GM12873 (cell line): ENCODE data around the gene CTDSP1.

ENCODE experiments used
- CTCF ChIP-seq: IDR thresholded peaks from 2 replicates; pipeline ENCODE4 v1.5.1; 2012; ENCODE audit warnings: low read depth, mild to moderate bottlenecking, moderate library complexity, low read length, control low read depth; ENCODE audit not compliant: insufficient read depth; ENCODE audit errors: missing control alignments

Gene CTDSP1

GRCh38 chr2:218401890-218402289 is 2.2 kb downstream of the CTDSP1 start:
- TF ChIP-seq CTCF = no peak

DNA sequence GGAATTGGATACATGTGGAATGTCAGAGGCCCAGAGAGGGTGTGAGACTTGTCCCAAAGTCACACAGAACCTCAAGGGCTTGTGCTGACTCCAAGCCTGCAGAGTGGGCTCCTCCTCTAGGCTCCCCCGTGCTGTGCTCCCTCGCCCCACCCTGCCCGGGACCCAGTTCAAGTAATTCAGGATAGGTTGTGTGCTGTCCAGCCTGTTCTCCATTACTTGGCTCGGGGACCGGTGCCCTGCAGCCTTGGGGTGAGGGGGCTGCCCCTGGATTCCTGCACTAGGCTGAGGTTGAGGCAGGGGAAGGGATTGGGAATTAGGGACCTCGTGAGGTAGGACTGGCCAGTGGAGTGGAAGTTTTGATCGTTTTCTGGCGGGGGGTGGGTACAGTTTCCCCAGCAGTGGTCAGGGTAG is 2.8 kb downstream of the CTDSP1 start:
- TF ChIP-seq CTCF = no peak

GRCh38 chr2:218402911-218403411 is 3.3 kb downstream of the CTDSP1 start:
- no peak for TF ChIP-seq CTCF

- TF ChIP-seq CTCF = no peak
Measured at GRCh38 chr2:218403810-218404209, 4.1 kb downstream of the CTDSP1 start.

DNA sequence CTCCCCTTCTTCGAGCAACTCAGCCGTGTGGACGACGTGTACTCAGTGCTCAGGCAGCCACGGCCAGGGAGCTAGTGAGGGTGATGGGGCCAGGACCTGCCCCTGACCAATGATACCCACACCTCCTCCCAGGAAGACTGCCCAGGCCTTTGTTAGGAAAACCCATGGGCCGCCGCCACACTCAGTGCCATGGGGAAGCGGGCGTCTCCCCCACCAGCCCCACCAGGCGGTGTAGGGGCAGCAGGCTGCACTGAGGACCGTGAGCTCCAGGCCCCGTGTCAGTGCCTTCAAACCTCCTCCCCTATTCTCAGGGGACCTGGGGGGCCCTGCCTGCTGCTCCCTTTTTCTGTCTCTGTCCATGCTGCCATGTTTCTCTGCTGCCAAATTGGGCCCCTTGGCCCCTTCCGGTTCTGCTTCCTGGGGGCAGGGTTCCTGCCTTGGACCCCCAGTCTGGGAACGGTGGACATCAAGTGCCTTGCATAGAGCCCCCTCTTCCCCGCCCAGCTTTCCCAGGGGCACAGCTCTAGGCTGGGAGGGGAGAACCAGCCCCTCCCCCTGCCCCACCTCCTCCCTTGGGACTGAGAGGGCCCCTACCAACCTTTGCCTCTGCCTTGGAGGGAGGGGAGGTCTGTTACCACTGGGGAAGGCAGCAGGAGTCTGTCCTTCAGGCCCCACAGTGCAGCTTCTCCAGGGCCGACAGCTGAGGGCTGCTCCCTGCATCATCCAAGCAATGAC is 4.8 kb downstream of the CTDSP1 start:
- no peak for TF ChIP-seq CTCF

GRCh38 chr2:218405086-218405745 is 5.5 kb downstream of the CTDSP1 start:
- no peak for TF ChIP-seq CTCF

DNA sequence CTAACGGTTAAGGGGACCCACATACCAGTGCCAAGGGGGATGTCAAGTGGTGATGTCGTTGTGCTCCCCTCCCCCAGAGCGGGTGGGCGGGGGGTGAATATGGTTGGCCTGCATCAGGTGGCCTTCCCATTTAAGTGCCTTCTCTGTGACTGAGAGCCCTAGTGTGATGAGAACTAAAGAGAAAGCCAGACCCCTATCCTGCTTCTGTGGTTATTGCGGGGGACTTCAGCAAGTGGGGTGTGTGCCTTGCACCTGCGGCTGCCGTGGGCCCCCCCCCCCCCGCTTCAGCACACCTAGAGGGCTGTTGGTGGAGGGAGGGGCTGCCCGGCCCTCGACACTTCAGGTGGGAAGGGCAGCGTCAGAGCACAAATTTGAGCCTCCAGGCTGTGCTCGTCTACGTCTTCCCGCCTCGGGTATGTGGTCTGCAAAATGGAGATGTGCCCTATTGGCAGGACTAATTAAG is 6.1 kb downstream of the CTDSP1 start:
- no peak for TF ChIP-seq CTCF
